Chondrocyte (in vitro differentiated cells): Measurements from ENCODE around the gene AIRE. TPM values are rescaled to one million over a fixed set of nuclear protein-coding genes. Genes with fewer than 3 reads are reported as not detected.
"Not testable (repeated sequence)": the region's sequence is repeated elsewhere in the genome, so short reads cannot be mapped to it uniquely, and the experiment has no call there.

ENCODE experiments used
- DNase-seq: peaks from one replicate; pipeline ENCODE4 v3.0.0; 2021; ENCODE audit warnings: mixed read lengths, low spot score
- H3K27ac Mint-ChIP-seq: one replicate; pipeline ENCODE4 v1.8.0; 2021; ENCODE audit warnings: mild to moderate bottlenecking, moderate library complexity, mixed read lengths; ENCODE audit not compliant: unreplicated experiment
- H3K27me3 Mint-ChIP-seq: 2 replicates; pipeline ENCODE4 v1.8.0; 2021; ENCODE audit warnings: low read depth, mixed read lengths
- H3K36me3 Mint-ChIP-seq: 2 replicates; pipeline ENCODE4 v1.8.0; 2021; ENCODE audit warnings: low read depth, mixed read lengths
- H3K4me1 Mint-ChIP-seq: 2 replicates; pipeline ENCODE4 v1.8.0; 2021; ENCODE audit warnings: low read depth, mild to moderate bottlenecking, mixed read lengths
- H3K4me3 Mint-ChIP-seq: one replicate; pipeline ENCODE4 v1.8.0; 2021; ENCODE audit warnings: mild to moderate bottlenecking, moderate library complexity, mixed read lengths; ENCODE audit not compliant: unreplicated experiment
- H3K9me3 Mint-ChIP-seq: 2 replicates; pipeline ENCODE4 v1.8.0; 2021; ENCODE audit warnings: low read depth, mixed read lengths
- total RNA-seq: library from RNA; stranded (reverse); gene quantifications from 3 replicates; pipeline ENCODE4 v1.2.1, GENCODE V29; 2021
- TF ChIP-seq, protein P1 (sequence below): fragments of 200-600 bp; sonication (generic); IDR thresholded peaks from 2 replicates; pipeline ENCODE4 v1.5.0; 2021; ENCODE audit warnings: antibody characterized with exemption, mild to moderate bottlenecking, moderate library complexity

Gene AIRE
- total RNA-seq, 1 donor from 2014 or later, result not detected

DNA sequence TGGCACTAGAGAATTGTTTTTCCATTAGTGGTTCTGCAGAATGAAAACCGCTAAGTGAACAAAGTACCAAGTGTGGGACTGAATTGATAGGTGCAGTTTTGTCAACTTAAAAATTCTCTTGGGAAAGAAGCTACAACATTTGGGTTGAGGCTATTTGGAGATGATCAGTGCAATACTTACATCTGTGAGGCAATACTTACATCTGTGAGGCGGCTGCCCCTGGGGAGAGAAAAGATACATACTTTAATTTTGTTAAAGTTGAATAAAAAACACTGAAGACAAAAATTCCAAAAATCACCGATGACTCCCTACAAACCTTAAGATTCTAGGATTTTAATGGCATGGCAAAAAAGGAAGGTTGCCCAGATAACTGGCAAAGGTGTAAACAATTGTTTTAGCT, 51.8 kb downstream of the AIRE start:
- Mint-ChIP-seq H3K27ac (no peak overlapping the region), H3K4me1 (peaks cover 22% of the 10 kb centered on the region), H3K4me3 (no peak overlapping the region), H3K27me3 (no peaks in the 10 kb centered on the region), H3K9me3 (no peaks in the 10 kb centered on the region), H3K36me3 (no peaks in the 10 kb centered on the region)
- no peak for DNase-seq
- TF ChIP-seq, protein P1, sequence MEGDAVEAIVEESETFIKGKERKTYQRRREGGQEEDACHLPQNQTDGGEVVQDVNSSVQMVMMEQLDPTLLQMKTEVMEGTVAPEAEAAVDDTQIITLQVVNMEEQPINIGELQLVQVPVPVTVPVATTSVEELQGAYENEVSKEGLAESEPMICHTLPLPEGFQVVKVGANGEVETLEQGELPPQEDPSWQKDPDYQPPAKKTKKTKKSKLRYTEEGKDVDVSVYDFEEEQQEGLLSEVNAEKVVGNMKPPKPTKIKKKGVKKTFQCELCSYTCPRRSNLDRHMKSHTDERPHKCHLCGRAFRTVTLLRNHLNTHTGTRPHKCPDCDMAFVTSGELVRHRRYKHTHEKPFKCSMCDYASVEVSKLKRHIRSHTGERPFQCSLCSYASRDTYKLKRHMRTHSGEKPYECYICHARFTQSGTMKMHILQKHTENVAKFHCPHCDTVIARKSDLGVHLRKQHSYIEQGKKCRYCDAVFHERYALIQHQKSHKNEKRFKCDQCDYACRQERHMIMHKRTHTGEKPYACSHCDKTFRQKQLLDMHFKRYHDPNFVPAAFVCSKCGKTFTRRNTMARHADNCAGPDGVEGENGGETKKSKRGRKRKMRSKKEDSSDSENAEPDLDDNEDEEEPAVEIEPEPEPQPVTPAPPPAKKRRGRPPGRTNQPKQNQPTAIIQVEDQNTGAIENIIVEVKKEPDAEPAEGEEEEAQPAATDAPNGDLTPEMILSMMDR, result no peak

DNA sequence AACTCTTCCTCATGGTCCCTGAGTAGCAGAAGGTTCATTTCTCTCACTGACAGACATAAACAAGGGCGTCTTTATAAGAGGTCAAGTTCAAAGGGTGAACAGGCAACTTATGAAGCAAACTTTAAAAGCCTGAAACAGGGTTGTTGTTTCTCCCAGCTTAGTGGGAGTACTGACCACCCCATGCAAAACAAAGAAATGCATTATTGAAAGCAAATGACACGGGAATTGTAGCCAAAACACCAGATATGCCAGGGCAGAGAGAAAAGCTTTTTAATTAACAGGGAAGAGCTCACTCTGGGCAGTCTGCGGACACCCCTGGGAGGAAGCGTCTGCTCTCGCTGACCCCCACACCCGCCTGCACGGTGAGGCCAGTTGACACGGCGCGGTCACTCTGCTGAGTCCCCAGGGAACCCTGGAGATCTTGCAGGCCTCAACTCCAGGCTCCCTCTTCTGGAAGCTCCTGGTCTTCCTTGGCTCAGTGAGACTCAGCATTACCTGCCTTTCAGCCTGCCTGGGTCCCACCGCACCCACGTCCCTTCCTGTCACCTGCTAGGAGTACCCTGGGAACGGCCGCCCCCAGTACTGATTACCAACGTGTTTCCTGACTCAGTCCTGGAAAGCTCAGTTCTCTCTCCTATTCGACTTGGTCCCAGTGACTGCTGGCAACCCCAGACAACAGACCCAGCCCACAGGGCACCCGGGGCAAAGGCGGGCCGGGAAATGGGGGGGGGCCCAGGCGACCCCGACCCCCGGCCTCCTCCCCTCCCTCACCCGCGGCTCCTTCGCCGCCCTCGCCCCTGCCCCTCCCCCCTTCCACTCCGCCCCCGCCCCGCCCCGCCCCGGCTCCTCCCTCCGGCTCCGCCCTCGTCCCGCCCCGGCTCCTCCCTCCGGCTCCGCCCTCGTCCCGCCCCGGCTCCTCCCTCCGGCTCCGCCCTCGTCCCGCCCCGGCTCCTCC, 52.5 kb downstream of the AIRE start:
- no peaks in the 10 kb centered on the region for H3K9me3 Mint-ChIP-seq
- H3K36me3 Mint-ChIP-seq, result no peaks in the 10 kb centered on the region
- H3K4me1 Mint-ChIP-seq, result peaks cover 22% of the 10 kb centered on the region
- peak; percentile 89 for DNase-seq
- H3K27ac Mint-ChIP-seq, result peak overlapping the region; percentile 85
- TF ChIP-seq, protein P1, result peak; percentile 77
- H3K4me3 Mint-ChIP-seq, result peak overlapping the region; percentile 75
- H3K27me3 Mint-ChIP-seq, result no peaks in the 10 kb centered on the region

DNA sequence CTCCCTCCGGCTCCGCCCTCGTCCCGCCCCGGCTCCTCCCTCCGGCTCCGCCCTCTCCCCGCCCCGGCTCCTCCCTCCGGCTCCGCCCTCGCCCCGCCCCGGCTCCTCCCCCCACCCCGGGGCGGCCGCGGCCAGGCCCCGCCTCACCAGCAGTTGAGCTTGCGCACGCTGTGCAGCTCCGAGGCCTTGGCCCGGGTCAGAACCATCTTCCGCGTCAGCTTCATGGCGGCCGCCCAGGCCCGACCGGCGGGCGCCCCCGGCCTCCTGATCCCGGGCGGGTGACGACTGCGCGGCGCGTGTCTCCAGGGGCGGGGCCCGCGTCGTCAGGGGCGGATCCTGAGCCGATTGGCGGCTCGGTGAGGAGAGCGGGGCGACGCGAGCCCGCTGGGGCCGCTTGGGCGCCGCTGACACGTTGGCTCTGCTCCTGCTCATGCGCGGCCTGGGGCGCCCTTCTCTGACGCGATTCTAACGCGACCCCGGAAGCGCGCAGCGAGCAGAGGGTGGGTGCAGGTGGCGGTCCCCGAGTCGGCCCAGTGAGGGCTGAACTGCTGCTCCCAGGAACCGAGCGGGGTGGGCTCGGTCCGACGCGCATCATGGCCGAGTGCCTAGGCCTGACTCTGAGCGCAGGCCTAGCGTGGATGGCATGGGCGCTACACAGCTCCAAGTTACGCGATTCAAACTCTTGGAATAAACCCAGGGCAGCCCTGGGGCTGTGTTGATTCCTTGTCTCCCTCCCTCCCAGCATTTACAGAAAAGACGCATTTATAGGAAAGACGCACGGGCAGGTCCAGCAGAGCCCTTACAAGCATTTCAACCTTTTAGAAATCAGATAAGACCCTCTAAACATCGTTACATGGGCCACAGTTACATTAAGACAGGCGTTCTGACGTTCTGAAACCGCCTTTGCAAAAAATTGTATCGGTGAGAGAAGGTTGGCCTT, 53.6 kb downstream of the AIRE start, which contains the start of gene CFAP410:
Gene CFAP410 (minus strand): TSS at position 420 of the 940 bp plus-strand sequence. CDS start 196 bp downstream, at position 224.
- no peaks in the 10 kb centered on the region for H3K9me3 Mint-ChIP-seq
- H3K36me3 Mint-ChIP-seq, result no peaks in the 10 kb centered on the region
- DNase-seq, result peak; percentile 98
- TF ChIP-seq, protein P1, result no peak
- peak within 1 kb of the TSS; percentile 79 for H3K4me3 Mint-ChIP-seq
- no peaks in the 10 kb centered on the region for H3K27me3 Mint-ChIP-seq
- H3K27ac Mint-ChIP-seq, result peak within 1 kb of the TSS; percentile 92
- H3K4me1 Mint-ChIP-seq, result peaks cover 22% of the 10 kb centered on the region

DNA sequence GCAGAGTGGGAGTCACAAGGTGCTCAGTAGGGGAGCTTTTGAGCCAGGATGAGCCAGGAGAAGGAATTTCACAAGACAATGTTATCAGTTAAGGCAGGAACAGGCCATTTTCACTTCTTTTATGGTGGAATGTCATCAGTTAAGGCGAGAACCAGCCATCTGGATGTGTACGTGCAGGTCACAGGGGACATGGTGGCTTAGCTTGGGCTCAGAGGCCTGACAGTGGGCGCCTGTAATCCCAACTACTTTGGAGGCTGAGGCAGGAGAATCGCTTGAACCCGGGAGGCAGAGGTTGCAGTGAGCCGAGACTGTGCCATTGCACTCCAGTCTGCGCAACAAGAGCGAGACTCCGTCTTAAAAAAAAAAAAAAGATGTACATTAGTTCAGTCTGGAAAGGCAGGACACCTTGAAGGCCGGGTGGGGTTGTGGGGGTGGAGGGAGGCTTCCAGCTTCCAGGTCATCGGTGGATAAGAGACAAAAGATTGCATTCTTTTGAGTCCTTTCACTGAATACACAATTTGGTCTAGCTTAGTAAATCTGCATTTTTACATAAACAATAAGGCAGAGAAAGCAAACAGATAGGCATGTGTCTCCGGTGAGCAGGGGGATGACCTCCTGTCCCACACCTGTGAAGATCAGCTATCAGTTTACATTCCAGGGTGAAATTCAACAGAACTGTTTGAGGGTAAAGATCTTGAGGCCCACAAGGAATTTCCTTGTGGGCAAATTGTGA, 56.2 kb downstream of the AIRE start:
- H3K4me3 Mint-ChIP-seq, H3K36me3 Mint-ChIP-seq, DNase-seq, H3K27ac Mint-ChIP-seq, H3K27me3 Mint-ChIP-seq, H3K9me3 Mint-ChIP-seq: not testable (repeated sequence)
- peaks cover 22% of the 10 kb centered on the region for H3K4me1 Mint-ChIP-seq

DNA sequence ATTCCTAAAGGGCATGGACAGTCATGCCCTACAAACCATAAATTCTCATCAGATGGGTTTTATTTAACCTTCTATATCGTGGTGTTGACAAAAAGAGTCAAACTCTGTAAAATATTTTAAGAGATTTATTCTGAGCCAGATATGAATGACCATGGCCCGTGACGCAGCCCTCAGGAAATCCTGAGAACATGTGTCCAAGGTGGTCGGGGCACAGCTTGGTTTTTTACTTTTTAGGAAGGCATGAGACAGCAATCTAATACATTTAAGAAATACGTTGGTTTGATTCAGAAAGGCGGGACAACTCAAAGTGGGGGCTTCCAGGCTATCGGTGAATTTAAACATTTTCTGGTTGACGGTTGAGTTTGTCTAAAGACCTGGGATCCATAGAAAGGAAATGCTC, 57.3 kb downstream of the AIRE start:
- not testable (repeated sequence) for H3K27me3 Mint-ChIP-seq, H3K9me3 Mint-ChIP-seq, H3K4me3 Mint-ChIP-seq, H3K27ac Mint-ChIP-seq, H3K36me3 Mint-ChIP-seq, DNase-seq
- H3K4me1 Mint-ChIP-seq, result peaks cover 16% of the 10 kb centered on the region
